ENCODE results near the gene SESN1.

SESN1 gene

GRCh38 chr6:109050447-109051102, 44.1 kb downstream of the SESN1 start:
- H3K4me3 ChIP-seq (ENCODE audit: extremely low read depth, insufficient read depth, low read length, poor library complexity, severe bottlenecking), result no peak overlapping the region
- H3K27ac ChIP-seq (ENCODE audit: low read depth, low read length, severe bottlenecking), result no peak overlapping the region
- peaks cover 3% of the 10 kb centered on the region for H3K9me3 ChIP-seq (ENCODE audit: control insufficient read depth, low read length)
- H3K36me3 ChIP-seq (ENCODE audit: control insufficient read depth, insufficient read depth, low read length), result no peaks in the 10 kb centered on the region
- peaks cover 4% of the 10 kb centered on the region for H3K4me1 ChIP-seq (ENCODE audit: control insufficient read depth, insufficient read depth, low read length, poor library complexity, severe bottlenecking)
- WGBS, 2 experiments (ENCODE audit: insufficient coverage in 2 of 2), result 80% methylated on average over 1 of the region's 1 CpG; no CpG with 5 or more reads in 1 of the 2 experiments

GRCh38 chr6:109050012-109050411, 44.6 kb downstream of the SESN1 start:
- Histone ChIP-seq H3K36me3 (ENCODE audit: control insufficient read depth, insufficient read depth, low read length) (no peaks in the 10 kb centered on the region), H3K27ac (ENCODE audit: low read depth, low read length, severe bottlenecking) (no peak overlapping the region), H3K4me1 (ENCODE audit: control insufficient read depth, insufficient read depth, low read length, poor library complexity, severe bottlenecking) (peaks cover 4% of the 10 kb centered on the region), H3K4me3 (ENCODE audit: extremely low read depth, insufficient read depth, low read length, poor library complexity, severe bottlenecking) (no peak overlapping the region), H3K9me3 (ENCODE audit: control insufficient read depth, low read length) (peaks cover 3% of the 10 kb centered on the region)
- no CpG with 5 or more reads among the region's 2 CpGs for WGBS, 2 experiments (ENCODE audit: insufficient coverage in 2 of 2)

- Histone ChIP-seq H3K27ac (ENCODE audit: low read depth, low read length, severe bottlenecking) (no peak overlapping the region), H3K4me3 (ENCODE audit: extremely low read depth, insufficient read depth, low read length, poor library complexity, severe bottlenecking) (no peak overlapping the region), H3K9me3 (ENCODE audit: control insufficient read depth, low read length) (peaks cover 3% of the 10 kb centered on the region), H3K4me1 (ENCODE audit: control insufficient read depth, insufficient read depth, low read length, poor library complexity, severe bottlenecking) (peaks cover 4% of the 10 kb centered on the region), H3K36me3 (ENCODE audit: control insufficient read depth, insufficient read depth, low read length) (no peaks in the 10 kb centered on the region)
- 80 to 88% methylated on average over 1 of the region's 3 CpGs for WGBS, 2 experiments (ENCODE audit: insufficient coverage in 2 of 2)
These were observed 45.8 kb downstream of the SESN1 start for GRCh38 chr6:109048670-109049415.

DNA sequence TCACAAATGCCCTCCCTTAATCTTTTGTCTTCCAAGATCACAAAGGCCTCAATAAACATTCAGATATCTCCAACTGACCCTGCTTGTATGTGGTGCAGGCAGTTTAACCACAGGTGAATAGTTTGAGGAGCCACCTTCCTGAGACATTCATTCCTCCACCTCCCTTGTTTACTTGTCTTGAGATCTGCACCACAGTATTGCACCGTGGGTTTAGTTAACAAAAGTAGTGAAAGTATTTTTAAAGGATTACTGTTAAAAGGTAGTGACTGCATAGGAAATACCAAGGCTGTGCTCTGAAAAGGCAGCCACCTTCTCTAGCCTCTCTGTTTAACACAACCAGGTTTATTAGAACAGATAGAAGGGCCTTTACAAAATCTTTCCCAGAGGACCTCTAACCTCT, 46.5 kb downstream of the SESN1 start:
- peaks cover 3% of the 10 kb centered on the region for H3K9me3 ChIP-seq (ENCODE audit: control insufficient read depth, low read length)
- H3K27ac ChIP-seq (ENCODE audit: low read depth, low read length, severe bottlenecking), result no peak overlapping the region
- H3K4me3 ChIP-seq (ENCODE audit: extremely low read depth, insufficient read depth, low read length, poor library complexity, severe bottlenecking), result no peak overlapping the region
- WGBS, 2 experiments (ENCODE audit: insufficient coverage in 2 of 2), result no CpG with 5 or more reads among the region's 1 CpG
- peaks cover 4% of the 10 kb centered on the region for H3K4me1 ChIP-seq (ENCODE audit: control insufficient read depth, insufficient read depth, low read length, poor library complexity, severe bottlenecking)
- H3K36me3 ChIP-seq (ENCODE audit: control insufficient read depth, insufficient read depth, low read length), result no peaks in the 10 kb centered on the region

DNA sequence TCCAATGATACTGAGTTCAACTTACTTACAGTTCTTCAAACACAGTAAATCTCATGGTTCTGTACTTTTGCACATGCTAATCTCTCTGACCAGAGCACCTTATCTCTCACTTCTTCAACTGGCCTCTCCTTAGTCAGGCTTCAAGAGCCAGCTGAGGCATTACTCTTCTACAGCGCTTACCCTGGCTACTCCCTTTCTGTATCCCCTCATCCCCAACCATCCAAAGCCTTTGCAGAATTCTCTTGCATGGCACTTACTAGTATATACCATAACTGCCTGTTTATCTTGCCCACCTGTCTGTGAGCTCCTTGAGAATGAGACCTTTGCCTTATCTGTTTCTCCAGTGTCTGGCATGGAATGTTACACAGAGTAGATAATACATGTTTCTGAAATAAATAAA, 49.2 kb downstream of the SESN1 start:
- Histone ChIP-seq H3K36me3 (ENCODE audit: control insufficient read depth, insufficient read depth, low read length) (no peaks in the 10 kb centered on the region), H3K4me1 (ENCODE audit: control insufficient read depth, insufficient read depth, low read length, poor library complexity, severe bottlenecking) (no peaks in the 10 kb centered on the region), H3K4me3 (ENCODE audit: extremely low read depth, insufficient read depth, low read length, poor library complexity, severe bottlenecking) (no peak overlapping the region), H3K9me3 (ENCODE audit: control insufficient read depth, low read length) (peaks cover 3% of the 10 kb centered on the region), H3K27ac (ENCODE audit: low read depth, low read length, severe bottlenecking) (no peak overlapping the region)
- 100% methylated on average over 1 of the region's 1 CpG for WGBS, 2 experiments (ENCODE audit: insufficient coverage in 2 of 2)

DNA sequence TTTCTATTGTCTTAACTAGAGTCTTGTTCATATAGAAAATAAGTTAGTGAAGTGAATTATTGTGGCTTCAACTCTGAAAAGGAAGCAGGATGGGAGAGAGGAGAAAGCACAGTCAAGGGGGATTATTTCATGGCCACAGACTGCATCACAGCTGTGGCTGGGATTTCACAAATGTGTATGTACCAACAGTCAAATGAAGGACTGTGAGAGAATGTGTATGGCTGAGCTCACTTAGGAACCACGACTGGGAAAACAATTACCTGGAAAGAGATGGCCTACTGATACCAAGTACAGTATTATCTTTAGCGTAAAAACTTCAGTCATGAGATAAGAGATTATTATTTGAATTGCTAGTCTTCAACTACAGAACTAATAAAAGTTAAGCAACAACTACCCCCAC, 54.9 kb downstream of the SESN1 start:
- Histone ChIP-seq H3K9me3 (ENCODE audit: control insufficient read depth, low read length) (no peaks in the 10 kb centered on the region), H3K27ac (ENCODE audit: low read depth, low read length, severe bottlenecking) (no peak overlapping the region), H3K4me1 (ENCODE audit: control insufficient read depth, insufficient read depth, low read length, poor library complexity, severe bottlenecking) (no peaks in the 10 kb centered on the region), H3K36me3 (ENCODE audit: control insufficient read depth, insufficient read depth, low read length) (no peaks in the 10 kb centered on the region), H3K4me3 (ENCODE audit: extremely low read depth, insufficient read depth, low read length, poor library complexity, severe bottlenecking) (no peak overlapping the region)
- WGBS, 2 experiments (ENCODE audit: insufficient coverage in 2 of 2), result 100% methylated on average over 1 of the region's 2 CpGs; no CpG with 5 or more reads in 1 of the 2 experiments

GRCh38 chr6:109038837-109039398, 55.7 kb downstream of the SESN1 start:
- no peaks in the 10 kb centered on the region for H3K4me1 ChIP-seq (ENCODE audit: control insufficient read depth, insufficient read depth, low read length, poor library complexity, severe bottlenecking)
- no peaks in the 10 kb centered on the region for H3K36me3 ChIP-seq (ENCODE audit: control insufficient read depth, insufficient read depth, low read length)
- no peak overlapping the region for H3K4me3 ChIP-seq (ENCODE audit: extremely low read depth, insufficient read depth, low read length, poor library complexity, severe bottlenecking)
- H3K9me3 ChIP-seq (ENCODE audit: control insufficient read depth, low read length), result no peaks in the 10 kb centered on the region
- no peak overlapping the region for H3K27ac ChIP-seq (ENCODE audit: low read depth, low read length, severe bottlenecking)

DNA sequence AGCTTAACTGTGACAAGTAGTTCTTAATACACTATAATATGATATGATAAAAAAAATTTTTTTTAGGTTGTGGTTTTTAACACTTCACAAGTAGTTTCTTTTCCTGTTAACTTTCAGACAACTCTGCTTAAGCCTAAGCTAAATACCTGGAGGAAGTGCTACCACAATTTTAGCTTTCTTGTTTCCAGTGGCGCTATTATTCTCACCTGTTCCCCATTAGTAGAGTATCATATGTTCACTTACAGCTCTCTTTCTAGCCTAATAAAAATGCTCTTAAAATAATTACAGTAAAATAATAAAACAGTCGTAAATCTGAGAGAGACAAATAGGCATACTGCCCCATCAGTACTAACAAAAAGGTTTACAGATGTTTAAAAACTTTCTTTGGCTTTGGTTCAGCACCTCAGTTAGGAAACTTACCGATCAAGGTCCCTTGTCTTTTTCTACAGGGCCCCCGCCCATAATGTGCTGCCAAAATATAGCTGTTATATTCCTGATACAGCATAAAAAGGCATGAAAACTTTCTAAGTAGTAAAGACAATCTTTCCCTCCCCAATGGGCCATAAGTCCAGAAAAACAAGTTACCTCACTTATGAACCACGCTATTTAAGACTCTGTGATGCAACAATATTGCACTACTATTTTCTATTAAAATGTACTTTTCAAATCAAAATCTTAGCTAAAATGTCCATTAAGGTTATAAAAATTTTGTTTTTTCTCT, 57.9 kb downstream of the SESN1 start:
- Histone ChIP-seq H3K9me3 (ENCODE audit: control insufficient read depth, low read length) (no peaks in the 10 kb centered on the region), H3K4me1 (ENCODE audit: control insufficient read depth, insufficient read depth, low read length, poor library complexity, severe bottlenecking) (no peaks in the 10 kb centered on the region), H3K36me3 (ENCODE audit: control insufficient read depth, insufficient read depth, low read length) (no peaks in the 10 kb centered on the region), H3K4me3 (ENCODE audit: extremely low read depth, insufficient read depth, low read length, poor library complexity, severe bottlenecking) (no peak overlapping the region), H3K27ac (ENCODE audit: low read depth, low read length, severe bottlenecking) (no peak overlapping the region)
- whole genome bisulfite sequencing, 2 experiments (ENCODE audit: insufficient coverage in 2 of 2), result no CpG with 5 or more reads among the region's 5 CpGs

DNA sequence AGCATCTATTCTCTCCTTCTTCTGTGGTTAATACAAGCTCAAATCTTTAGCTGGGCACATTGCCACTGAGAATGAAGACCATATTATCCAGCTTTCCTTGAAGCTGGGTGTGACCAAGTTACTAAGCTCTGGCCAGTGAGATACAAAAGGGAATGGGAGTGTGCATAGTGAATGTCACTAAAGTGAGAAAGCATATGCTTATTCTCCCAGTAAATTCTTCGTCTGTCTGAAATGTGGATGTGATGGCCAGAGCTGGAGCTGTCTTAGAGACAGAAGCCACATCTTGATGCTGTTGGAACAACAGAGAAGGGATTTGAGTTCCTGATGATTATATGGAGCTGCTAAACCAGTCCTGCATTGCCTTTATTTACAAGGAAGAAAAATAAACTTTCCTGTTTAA, 60.1 kb downstream of the SESN1 start:
- 82% methylated on average over 1 of the region's 1 CpG; no CpG with 5 or more reads in 1 of the 2 experiments for WGBS, 2 experiments (ENCODE audit: insufficient coverage in 2 of 2)
- Histone ChIP-seq H3K4me1 (ENCODE audit: control insufficient read depth, insufficient read depth, low read length, poor library complexity, severe bottlenecking) (no peaks in the 10 kb centered on the region), H3K36me3 (ENCODE audit: control insufficient read depth, insufficient read depth, low read length) (no peaks in the 10 kb centered on the region), H3K9me3 (ENCODE audit: control insufficient read depth, low read length) (no peaks in the 10 kb centered on the region), H3K4me3 (ENCODE audit: extremely low read depth, insufficient read depth, low read length, poor library complexity, severe bottlenecking) (no peak overlapping the region), H3K27ac (ENCODE audit: low read depth, low read length, severe bottlenecking) (no peak overlapping the region)

DNA sequence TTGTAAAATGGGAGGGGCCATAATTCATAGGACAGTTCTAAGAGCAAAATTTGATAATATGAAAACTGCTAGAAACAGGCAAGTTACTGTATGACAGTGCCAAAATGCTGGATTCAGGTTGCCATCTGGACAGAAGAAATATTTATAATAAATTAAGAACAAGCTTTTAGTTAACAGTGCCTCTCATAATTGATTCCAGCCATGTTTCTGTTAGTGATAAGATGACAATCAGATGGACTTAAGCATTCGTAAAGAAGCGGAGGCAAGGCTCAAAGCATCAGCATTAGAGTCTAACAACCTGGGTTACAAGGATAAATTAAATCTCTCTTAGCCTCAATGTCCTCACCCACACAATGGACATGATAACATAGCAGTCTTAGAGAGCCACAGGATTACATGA, 61.0 kb downstream of the SESN1 start:
- Histone ChIP-seq H3K9me3 (ENCODE audit: control insufficient read depth, low read length) (no peaks in the 10 kb centered on the region), H3K36me3 (ENCODE audit: control insufficient read depth, insufficient read depth, low read length) (no peaks in the 10 kb centered on the region), H3K4me1 (ENCODE audit: control insufficient read depth, insufficient read depth, low read length, poor library complexity, severe bottlenecking) (no peaks in the 10 kb centered on the region), H3K4me3 (ENCODE audit: extremely low read depth, insufficient read depth, low read length, poor library complexity, severe bottlenecking) (no peak overlapping the region), H3K27ac (ENCODE audit: low read depth, low read length, severe bottlenecking) (no peak overlapping the region)
- 100% methylated on average over 2 of the region's 2 CpGs; no CpG with 5 or more reads in 1 of the 2 experiments for WGBS, 2 experiments (ENCODE audit: insufficient coverage in 2 of 2)

Measured in mesodermal cell (in vitro differentiated cells).